ENCODE data around the gene USP17L28. TPM values are rescaled to one million over a fixed set of nuclear protein-coding genes. Genes with fewer than 3 reads are reported as not detected.

Gene USP17L28, protein sequence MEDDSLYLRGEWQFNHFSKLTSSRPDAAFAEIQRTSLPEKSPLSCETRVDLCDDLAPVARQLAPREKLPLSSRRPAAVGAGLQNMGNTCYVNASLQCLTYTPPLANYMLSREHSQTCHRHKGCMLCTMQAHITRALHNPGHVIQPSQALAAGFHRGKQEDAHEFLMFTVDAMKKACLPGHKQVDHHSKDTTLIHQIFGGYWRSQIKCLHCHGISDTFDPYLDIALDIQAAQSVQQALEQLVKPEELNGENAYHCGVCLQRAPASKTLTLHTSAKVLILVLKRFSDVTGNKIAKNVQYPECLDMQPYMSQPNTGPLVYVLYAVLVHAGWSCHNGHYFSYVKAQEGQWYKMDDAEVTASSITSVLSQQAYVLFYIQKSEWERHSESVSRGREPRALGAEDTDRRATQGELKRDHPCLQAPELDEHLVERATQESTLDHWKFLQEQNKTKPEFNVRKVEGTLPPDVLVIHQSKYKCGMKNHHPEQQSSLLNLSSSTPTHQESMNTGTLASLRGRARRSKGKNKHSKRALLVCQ
- total RNA-seq, result not detected in 2 replicates

GRCh38 chr4:9348593-9348992 is at the start of gene USP17L28:
USP17L28 (plus strand) TSS chr4:9348893; CDS start chr4:9348893, 0 bp downstream.

DNA sequence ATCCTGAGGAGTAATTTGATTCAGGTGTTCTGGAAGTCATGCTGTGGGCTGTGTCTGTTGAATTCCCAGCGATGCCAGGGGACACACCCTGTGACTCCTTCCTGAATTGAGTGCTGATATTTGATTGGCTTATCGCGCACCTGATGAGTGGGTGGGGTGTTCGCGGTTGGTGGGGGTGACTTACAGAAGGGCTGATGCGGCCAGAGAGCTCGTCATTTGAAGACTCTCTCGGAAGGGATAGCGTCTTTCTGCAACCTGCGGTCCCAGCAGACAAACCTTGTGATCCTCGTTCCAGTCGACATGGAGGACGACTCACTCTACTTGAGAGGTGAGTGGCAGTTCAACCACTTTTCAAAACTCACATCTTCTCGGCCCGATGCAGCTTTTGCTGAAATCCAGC is 23.8 kb upstream of the USP17L28 start, which contains the start of gene USP17L24:
Gene USP17L24, plus strand, starts transcription at position 301 of the 400 bp plus-strand sequence. Its CDS starts 0 bp downstream, at position 301.

DNA sequence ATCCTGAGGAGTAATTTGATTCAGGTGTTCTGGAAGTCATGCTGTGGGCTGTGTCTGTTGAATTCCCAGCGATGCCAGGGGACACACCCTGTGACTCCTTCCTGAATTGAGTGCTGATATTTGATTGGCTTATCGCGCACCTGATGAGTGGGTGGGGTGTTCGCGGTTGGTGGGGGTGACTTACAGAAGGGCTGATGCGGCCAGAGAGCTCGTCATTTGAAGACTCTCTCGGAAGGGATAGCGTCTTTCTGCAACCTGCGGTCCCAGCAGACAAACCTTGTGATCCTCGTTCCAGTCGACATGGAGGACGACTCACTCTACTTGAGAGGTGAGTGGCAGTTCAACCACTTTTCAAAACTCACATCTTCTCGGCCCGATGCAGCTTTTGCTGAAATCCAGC is 19.1 kb upstream of the USP17L28 start, which contains the start of gene USP17L25:
Gene USP17L25, plus strand, starts transcription at position 301 of the 400 bp plus-strand sequence. Its CDS starts 0 bp downstream, at position 301.

GRCh38 chr4:9334358-9334757 is 14.3 kb upstream of the USP17L28 start, which contains the start of gene USP17L26:
USP17L26 (plus strand) TSS chr4:9334658; CDS start chr4:9334658, 0 bp downstream.

GRCh38 chr4:9339103-9339502 is 9.6 kb upstream of the USP17L28 start, which contains the start of gene USP17L5:
USP17L5 (plus strand) TSS chr4:9339403; CDS start chr4:9339403, 0 bp downstream.

DNA sequence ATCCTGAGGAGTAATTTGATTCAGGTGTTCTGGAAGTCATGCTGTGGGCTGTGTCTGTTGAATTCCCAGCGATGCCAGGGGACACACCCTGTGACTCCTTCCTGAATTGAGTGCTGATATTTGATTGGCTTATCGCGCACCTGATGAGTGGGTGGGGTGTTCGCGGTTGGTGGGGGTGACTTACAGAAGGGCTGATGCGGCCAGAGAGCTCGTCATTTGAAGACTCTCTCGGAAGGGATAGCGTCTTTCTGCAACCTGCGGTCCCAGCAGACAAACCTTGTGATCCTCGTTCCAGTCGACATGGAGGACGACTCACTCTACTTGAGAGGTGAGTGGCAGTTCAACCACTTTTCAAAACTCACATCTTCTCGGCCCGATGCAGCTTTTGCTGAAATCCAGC is 4.8 kb upstream of the USP17L28 start, which contains the start of gene USP17L27:
Gene USP17L27, plus strand, starts transcription at position 301 of the 400 bp plus-strand sequence. Its CDS starts 0 bp downstream, at position 301.

DNA sequence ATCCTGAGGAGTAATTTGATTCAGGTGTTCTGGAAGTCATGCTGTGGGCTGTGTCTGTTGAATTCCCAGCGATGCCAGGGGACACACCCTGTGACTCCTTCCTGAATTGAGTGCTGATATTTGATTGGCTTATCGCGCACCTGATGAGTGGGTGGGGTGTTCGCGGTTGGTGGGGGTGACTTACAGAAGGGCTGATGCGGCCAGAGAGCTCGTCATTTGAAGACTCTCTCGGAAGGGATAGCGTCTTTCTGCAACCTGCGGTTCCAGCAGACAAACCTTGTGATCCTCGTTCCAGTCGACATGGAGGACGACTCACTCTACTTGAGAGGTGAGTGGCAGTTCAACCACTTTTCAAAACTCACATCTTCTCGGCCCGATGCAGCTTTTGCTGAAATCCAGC is 4.6 kb downstream of the USP17L28 start, which contains the start of gene USP17L29:
Gene USP17L29, plus strand, starts transcription at position 301 of the 400 bp plus-strand sequence. Its CDS starts 0 bp downstream, at position 301.

GRCh38 chr4:9362829-9363228 is 14.1 kb downstream of the USP17L28 start, which contains the start of gene USP17L30:
USP17L30 (plus strand) TSS chr4:9363129; CDS start chr4:9363129, 0 bp downstream.

Other genes starting within 250 kb of the USP17L28 start
- gene FAM90A26, start 178.5 kb upstream of the USP17L28 start, total RNA-seq, result not detected in 2 replicates
- gene USP17L10, start 138.2 kb upstream of the USP17L28 start, total RNA-seq, result not detected in 2 replicates
- gene USP17L11, start 133.5 kb upstream of the USP17L28 start, total RNA-seq, result not detected in 2 replicates
- not detected in 2 replicates for gene USP17L12, start 128.7 kb upstream of the USP17L28 start, total RNA-seq
- not detected in 2 replicates for gene USP17L13, start 124.0 kb upstream of the USP17L28 start, total RNA-seq
- gene USP17L15, start 114.5 kb upstream of the USP17L28 start, total RNA-seq, result not detected in 2 replicates
- gene USP17L17, start 105.0 kb upstream of the USP17L28 start, total RNA-seq, result not detected in 2 replicates
- not detected in 2 replicates for gene USP17L18, start 100.3 kb upstream of the USP17L28 start, total RNA-seq
- gene USP17L19, start 95.5 kb upstream of the USP17L28 start, total RNA-seq, result not detected in 2 replicates
- gene USP17L20, start 90.8 kb upstream of the USP17L28 start, total RNA-seq, result not detected in 2 replicates
- not detected in 2 replicates for gene USP17L21, start 86.0 kb upstream of the USP17L28 start, total RNA-seq
- gene USP17L22, start 81.3 kb upstream of the USP17L28 start, total RNA-seq, result not detected in 2 replicates
- not detected in 2 replicates for gene USP17L24, start 23.7 kb upstream of the USP17L28 start, total RNA-seq
- not detected in 2 replicates for gene USP17L25, start 19.0 kb upstream of the USP17L28 start, total RNA-seq
- not detected in 2 replicates for gene USP17L26, start 14.2 kb upstream of the USP17L28 start, total RNA-seq
- not detected in 2 replicates for gene USP17L5, start 9.5 kb upstream of the USP17L28 start, total RNA-seq
- not detected in 2 replicates for gene USP17L27, start 4.7 kb upstream of the USP17L28 start, total RNA-seq
- not detected in 2 replicates for gene USP17L29, start 4.7 kb downstream of the USP17L28 start, total RNA-seq
- gene USP17L30, start 14.2 kb downstream of the USP17L28 start, total RNA-seq, result not detected in 2 replicates
- not detected in 2 replicates for gene DEFB131A, start 95.5 kb downstream of the USP17L28 start, total RNA-seq